BE2C (cell line): ENCODE results near the gene GALC.

Source experiments
- DNase-seq: peaks from one replicate; pipeline ENCODE4 v3.0.0-alpha.2; 2020
- H3K27me3 ChIP-seq: fragments of 250-450 bp; sonication (Bioruptor Pico); 2 replicates; pipeline ENCODE4 v1.5.1; 2020; ENCODE audit warnings: mild to moderate bottlenecking
- H3K36me3 ChIP-seq: fragments of 250-450 bp; sonication (Bioruptor Pico); 2 replicates; pipeline ENCODE4 v1.5.1; 2020; ENCODE audit warnings: mild to moderate bottlenecking
- H3K4me1 ChIP-seq: fragments of 250-450 bp; sonication (Bioruptor Pico); 2 replicates; pipeline ENCODE4 v1.5.1; 2020
- H3K4me3 ChIP-seq: 2 replicates; pipeline ENCODE4 v1.5.1; 2011; ENCODE audit warnings: low read depth, low read length
- H3K9me3 ChIP-seq: fragments of 250-450 bp; sonication (Bioruptor Pico); 2 replicates; pipeline ENCODE4 v1.5.1; 2020
- TF ChIP-seq, protein P1 (sequence below): IDR thresholded peaks from 2 replicates; pipeline ENCODE4 v1.5.1; 2012; ENCODE audit warnings: mild to moderate bottlenecking, low read depth, low read length

The GALC gene

DNA sequence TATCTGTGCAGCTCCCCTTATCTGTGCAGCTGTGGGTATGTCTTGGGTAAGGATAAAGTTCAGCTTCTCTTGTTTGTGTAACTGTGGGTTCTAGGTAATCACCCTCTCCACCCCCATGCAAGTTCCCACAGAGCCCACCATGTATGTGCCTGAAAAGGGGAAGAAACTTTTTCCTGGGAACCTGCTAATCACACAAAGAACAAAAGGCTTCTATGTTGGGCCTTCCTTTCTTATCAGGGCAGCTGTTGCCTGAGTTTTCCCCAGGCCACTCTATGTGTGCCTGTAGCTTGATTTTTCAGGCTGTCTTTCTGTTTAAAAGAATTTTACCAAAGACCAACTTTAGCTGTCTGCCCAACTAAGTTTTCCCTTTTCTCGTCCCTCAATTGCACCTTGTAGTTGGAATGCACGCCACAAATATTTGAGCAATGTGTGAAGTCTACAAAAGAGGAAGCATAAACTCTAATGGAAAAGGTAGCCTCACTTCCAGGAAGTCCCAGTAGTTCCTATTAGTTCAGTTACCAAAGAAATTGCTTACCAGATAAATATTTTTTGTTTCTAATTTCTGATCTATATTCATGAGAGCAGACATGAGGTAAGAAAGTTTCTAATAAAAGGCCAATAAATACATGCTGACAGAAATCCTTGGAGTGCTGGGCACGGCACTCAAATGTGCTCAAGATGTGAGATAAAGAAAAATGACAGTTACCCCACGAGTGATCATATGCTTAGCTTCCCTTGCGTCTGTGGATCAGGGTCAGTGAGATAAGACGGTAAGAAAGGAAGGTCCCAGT, 2.7 kb upstream of the GALC start:
- Histone ChIP-seq H3K36me3 (no peaks in the 10 kb centered on the region), H3K4me1 (no peaks in the 10 kb centered on the region), H3K27me3 (no peaks in the 10 kb centered on the region; the same call in 1 of the 2 replicates), H3K9me3 (no peaks in the 10 kb centered on the region), H3K4me3 (no peak overlapping the region)
- DNase-seq, result no peak
- TF ChIP-seq, protein P1, sequence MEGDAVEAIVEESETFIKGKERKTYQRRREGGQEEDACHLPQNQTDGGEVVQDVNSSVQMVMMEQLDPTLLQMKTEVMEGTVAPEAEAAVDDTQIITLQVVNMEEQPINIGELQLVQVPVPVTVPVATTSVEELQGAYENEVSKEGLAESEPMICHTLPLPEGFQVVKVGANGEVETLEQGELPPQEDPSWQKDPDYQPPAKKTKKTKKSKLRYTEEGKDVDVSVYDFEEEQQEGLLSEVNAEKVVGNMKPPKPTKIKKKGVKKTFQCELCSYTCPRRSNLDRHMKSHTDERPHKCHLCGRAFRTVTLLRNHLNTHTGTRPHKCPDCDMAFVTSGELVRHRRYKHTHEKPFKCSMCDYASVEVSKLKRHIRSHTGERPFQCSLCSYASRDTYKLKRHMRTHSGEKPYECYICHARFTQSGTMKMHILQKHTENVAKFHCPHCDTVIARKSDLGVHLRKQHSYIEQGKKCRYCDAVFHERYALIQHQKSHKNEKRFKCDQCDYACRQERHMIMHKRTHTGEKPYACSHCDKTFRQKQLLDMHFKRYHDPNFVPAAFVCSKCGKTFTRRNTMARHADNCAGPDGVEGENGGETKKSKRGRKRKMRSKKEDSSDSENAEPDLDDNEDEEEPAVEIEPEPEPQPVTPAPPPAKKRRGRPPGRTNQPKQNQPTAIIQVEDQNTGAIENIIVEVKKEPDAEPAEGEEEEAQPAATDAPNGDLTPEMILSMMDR, result no peak

DNA sequence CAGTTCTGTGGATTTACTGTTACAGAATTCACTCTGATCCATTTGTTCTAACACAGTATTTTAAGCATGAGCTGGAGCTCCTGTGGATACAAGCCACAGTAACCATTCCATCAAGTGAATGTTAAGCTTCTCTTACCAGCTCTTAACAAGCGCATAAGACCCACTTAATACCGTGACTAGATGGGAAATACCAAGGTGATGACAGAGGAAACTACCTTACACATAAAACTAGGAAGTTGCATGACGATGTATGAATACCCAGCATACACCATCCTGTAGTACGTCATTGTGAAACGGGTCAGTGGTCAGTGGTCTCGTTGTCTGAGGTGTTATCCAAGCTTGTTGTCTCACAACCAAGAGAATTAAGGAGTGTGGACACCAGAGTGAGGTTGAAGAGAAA, 2.0 kb upstream of the GALC start:
- no peak for DNase-seq
- Histone ChIP-seq H3K9me3 (no peaks in the 10 kb centered on the region), H3K4me1 (no peaks in the 10 kb centered on the region), H3K4me3 (no peak overlapping the region), H3K36me3 (no peaks in the 10 kb centered on the region), H3K27me3 (no peaks in the 10 kb centered on the region; the same call in 1 of the 2 replicates)
- TF ChIP-seq, protein P1, result no peak

DNA sequence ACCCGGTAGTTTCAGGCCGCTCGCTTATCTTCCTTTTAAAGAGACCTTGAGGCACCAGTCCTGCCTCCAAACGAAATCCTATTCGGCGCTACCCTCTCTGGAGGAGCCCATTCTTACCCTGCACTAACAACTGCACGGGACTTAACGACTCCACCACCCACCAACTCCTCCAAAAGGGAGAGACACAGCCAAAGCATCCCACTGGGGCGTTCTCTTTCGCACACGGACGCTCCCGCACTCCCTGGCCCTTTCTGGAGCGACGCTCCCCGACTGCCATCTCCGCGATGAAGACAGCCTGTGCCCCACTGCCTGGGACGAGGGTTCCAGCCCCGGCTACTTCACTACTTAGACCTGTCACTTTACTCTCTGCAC, 650 bp downstream of the GALC start:
- H3K36me3 ChIP-seq, result no peaks in the 10 kb centered on the region
- no peak for DNase-seq
- TF ChIP-seq, protein P1, result no peak
- H3K27me3 ChIP-seq, result no peaks in the 10 kb centered on the region
- no peaks in the 10 kb centered on the region for H3K4me1 ChIP-seq
- H3K4me3 ChIP-seq, result peak overlapping the region; percentile 56
- no peaks in the 10 kb centered on the region for H3K9me3 ChIP-seq

DNA sequence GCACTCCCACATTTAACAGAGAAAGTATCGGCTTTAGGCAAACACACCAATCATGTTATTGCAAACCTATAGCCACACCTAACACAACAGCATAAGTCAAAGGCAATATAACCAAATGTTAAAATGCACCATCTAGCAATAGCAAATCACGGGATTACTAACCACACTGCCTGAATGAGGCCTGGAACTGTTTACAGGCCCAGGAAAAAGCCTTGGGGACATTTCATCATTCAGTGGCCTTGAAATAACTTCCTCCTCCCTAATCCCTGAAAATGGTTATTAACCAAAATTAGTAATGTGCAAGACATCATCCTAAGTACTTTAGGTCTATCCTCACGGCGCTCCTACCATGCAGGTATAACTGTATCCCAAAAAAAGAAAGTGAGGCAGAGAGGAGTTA, 2.3 kb downstream of the GALC start:
- Histone ChIP-seq H3K4me1 (no peaks in the 10 kb centered on the region), H3K27me3 (no peaks in the 10 kb centered on the region), H3K9me3 (no peaks in the 10 kb centered on the region), H3K4me3 (no peak overlapping the region), H3K36me3 (no peaks in the 10 kb centered on the region)
- DNase-seq, result no peak
- TF ChIP-seq, protein P1, result no peak

DNA sequence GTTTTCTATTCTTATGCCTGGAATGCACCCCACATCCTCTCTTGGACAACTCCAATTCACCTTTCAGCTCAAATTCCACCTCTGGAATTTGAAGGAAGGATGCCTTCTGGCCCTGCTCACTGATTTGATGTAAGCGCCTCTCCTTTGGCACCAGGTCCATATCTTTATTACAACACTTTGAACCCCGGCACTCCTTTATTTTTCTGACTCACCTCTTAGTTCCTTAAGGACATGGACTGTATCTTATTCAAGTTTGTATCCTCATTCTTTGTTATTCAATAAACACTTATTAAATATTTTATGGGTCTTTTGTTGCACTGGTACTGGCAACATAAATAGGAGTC, 3.1 kb downstream of the GALC start:
- Histone ChIP-seq H3K27me3 (no peaks in the 10 kb centered on the region), H3K4me1 (no peaks in the 10 kb centered on the region), H3K4me3 (no peak overlapping the region), H3K36me3 (no peaks in the 10 kb centered on the region), H3K9me3 (no peaks in the 10 kb centered on the region)
- TF ChIP-seq, protein P1, result no peak
- DNase-seq, result no peak

DNA sequence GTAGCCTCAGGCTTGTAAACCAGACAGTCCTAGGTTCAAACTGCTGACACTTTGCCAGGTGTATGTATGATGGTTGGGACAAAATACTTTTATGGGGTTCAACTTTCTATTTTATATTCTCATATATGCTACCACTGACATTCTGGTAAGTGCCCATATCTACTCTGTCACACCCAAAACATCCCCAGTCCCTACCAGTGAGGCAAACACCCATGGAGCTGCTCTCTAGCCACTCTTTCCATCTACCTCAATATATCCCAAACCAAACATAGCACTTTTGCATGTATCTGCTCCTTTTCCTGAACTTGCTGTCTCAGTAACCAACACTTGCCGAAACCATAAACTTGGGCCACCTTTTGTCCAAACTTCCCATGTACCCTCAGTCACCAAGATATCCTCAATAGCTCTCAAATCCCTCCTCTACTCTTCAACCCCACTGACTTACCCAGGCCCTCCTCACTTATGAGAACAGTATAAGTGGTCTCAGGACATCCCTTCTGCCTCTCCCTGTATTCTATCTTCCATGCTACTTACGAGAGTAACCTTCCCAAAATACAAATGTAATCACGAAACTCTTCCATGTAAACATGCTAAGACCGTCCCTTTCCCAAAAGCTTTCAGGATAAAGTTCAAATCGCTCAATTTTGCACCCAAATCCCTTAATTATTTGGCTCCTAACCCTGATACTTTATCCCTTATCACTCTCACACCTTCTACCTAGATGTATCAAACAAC, 3.6 kb downstream of the GALC start:
- TF ChIP-seq, protein P1, result no peak
- Histone ChIP-seq H3K27me3 (no peaks in the 10 kb centered on the region), H3K4me1 (no peaks in the 10 kb centered on the region), H3K9me3 (no peaks in the 10 kb centered on the region), H3K4me3 (no peak overlapping the region), H3K36me3 (no peaks in the 10 kb centered on the region)
- DNase-seq, result no peak
